Neural progenitor cell (in vitro differentiated cells): ENCODE measurements around the gene PFN4. TPM values are rescaled to one million over a fixed set of nuclear protein-coding genes. Genes with fewer than 3 reads are reported as not detected.
A peak's percentile ranks its signal among the peaks of the same experiment; 100 is the strongest.

ENCODE experiments used
- DNase-seq: peaks from one replicate; pipeline ENCODE4 v3.0.0-alpha.2; 2016; ENCODE audit warnings: low spot score
- H2AFZ ChIP-seq: fragments of 200-600 bp; sonication (generic); replicated peaks from 2 replicates; pipeline ENCODE4 v1.6.1; 2016; ENCODE audit warnings: antibody characterized with exemption
- H3F3A ChIP-seq: fragments of 200-600 bp; sonication (generic); 2 replicates; pipeline ENCODE4 v1.6.1; 2016; ENCODE audit warnings: antibody characterized with exemption, low read depth
- H3K27ac ChIP-seq: fragments of 200-600 bp; sonication (generic); 2 replicates; pipeline ENCODE4 v1.5.1; 2016; ENCODE audit warnings: mild to moderate bottlenecking
- H3K27me3 ChIP-seq: fragments of 200-600 bp; sonication (generic); 2 replicates; pipeline ENCODE4 v1.6.1; 2016; ENCODE audit warnings: mild to moderate bottlenecking, moderate library complexity
- H3K36me3 ChIP-seq: fragments of 200-600 bp; sonication (generic); 2 replicates; pipeline ENCODE4 v1.5.1; 2016
- H3K4me1 ChIP-seq: fragments of 200-600 bp; sonication (generic); 2 replicates; pipeline ENCODE4 v1.6.1; 2016; ENCODE audit warnings: mixed run types
- H3K4me2 ChIP-seq: fragments of 200-600 bp; sonication (generic); 2 replicates; pipeline ENCODE4 v1.6.1; 2016
- H3K4me3 ChIP-seq: fragments of 200-600 bp; sonication (generic); 2 replicates; pipeline ENCODE4 v1.5.1; 2016
- H3K79me2 ChIP-seq: fragments of 200-600 bp; sonication (generic); 2 replicates; pipeline ENCODE4 v1.6.1; 2016; ENCODE audit warnings: low read depth
- H3K9ac ChIP-seq: fragments of 200-600 bp; sonication (generic); 2 replicates; pipeline ENCODE4 v1.6.1; 2016
- H3K9me3 ChIP-seq: fragments of 200-600 bp; sonication (generic); 2 replicates; pipeline ENCODE4 v1.5.1; 2016; ENCODE audit warnings: low read depth
- H4K20me1 ChIP-seq: fragments of 200-600 bp; sonication (generic); 2 replicates; pipeline ENCODE4 v1.6.1; 2016; ENCODE audit warnings: low read depth
- H3K27ac Mint-ChIP-seq: 3 replicates; pipeline ENCODE4 v1.8.0; 2021; ENCODE audit warnings: mixed read lengths
- H3K27me3 Mint-ChIP-seq: 2 replicates; pipeline ENCODE4 v1.8.0; 2022; ENCODE audit warnings: low read depth, mild to moderate bottlenecking, inconsistent platforms, moderate library complexity, mixed read lengths; ENCODE audit not compliant: insufficient read depth
- H3K36me3 Mint-ChIP-seq: 3 replicates; pipeline ENCODE4 v1.8.0; 2021; ENCODE audit warnings: mixed read lengths
- H3K4me1 Mint-ChIP-seq: 3 replicates; pipeline ENCODE4 v1.8.0; 2021; ENCODE audit warnings: mixed read lengths
- H3K4me3 Mint-ChIP-seq: 3 replicates; pipeline ENCODE4 v1.8.0; 2021; ENCODE audit warnings: mild to moderate bottlenecking, moderate library complexity, mixed read lengths
- H3K9me3 Mint-ChIP-seq: 3 replicates; pipeline ENCODE4 v1.8.0; 2020; ENCODE audit warnings: mixed read lengths
- CTCF ChIP-seq: fragments of 200-600 bp; sonication (generic); IDR thresholded peaks from 2 replicates; pipeline ENCODE4 v1.5.1; 2017; ENCODE audit warnings: antibody characterized with exemption, mild to moderate bottlenecking
- EZH2 ChIP-seq: fragments of 200-600 bp; sonication (generic); IDR thresholded peaks from 2 replicates; pipeline ENCODE4 v1.6.1; 2017; ENCODE audit warnings: antibody characterized with exemption, mild to moderate bottlenecking, moderate library complexity
- EZH2phosphoT487 ChIP-seq: fragments of 200-600 bp; sonication (generic); IDR thresholded peaks from 2 replicates; pipeline ENCODE4 v1.6.1; 2017; ENCODE audit warnings: antibody characterized with exemption
- total RNA-seq: library from RNA; depleted of rRNA; stranded (reverse); fragments of >200 nt; gene quantifications from 2 replicates; pipeline ENCODE4 v1.2.3, GENCODE V29; 2015; ENCODE audit warnings: low replicate concordance

Gene PFN4
- 0.21 and 0.43 TPM in 2 replicates for total RNA-seq

GRCh38 chr2:24123195-24123921 lies at the start of gene PFN4, which contains the start of gene FAM228B:
Gene PFN4, minus strand, starts transcription at chr2:24123334. Its CDS starts 799 bp downstream, at chr2:24122535.
Gene FAM228B, plus strand, starts transcription at chr2:24123469. Its CDS starts 893 bp downstream, at chr2:24124362.
- Mint-ChIP-seq H3K36me3 (no peaks in the 10 kb centered on the region), H3K9me3 (peaks cover 3% of the 10 kb centered on the region), H3K27ac (peak within 1 kb of the TSS; percentile 46), H3K4me1 (peaks cover 21% of the 10 kb centered on the region), H3K4me3 (peak within 1 kb of the TSS; percentile 88), H3K27me3 (peaks cover 5% of the 10 kb centered on the region)
- H3K36me3 ChIP-seq = no peaks in the 10 kb centered on the region
- no peaks in the 10 kb centered on the region for H3K9me3 ChIP-seq
- H3K4me2 ChIP-seq = peak within 1 kb of the TSS; percentile 83
- H3K4me1 ChIP-seq = peaks cover 25% of the 10 kb centered on the region
- no peaks in the 10 kb centered on the region for H4K20me1 ChIP-seq
- H3K79me2 ChIP-seq = peaks cover 4% of the 10 kb centered on the region
- peaks cover 18% of the 10 kb centered on the region for H3F3A ChIP-seq
- peak within 1 kb of the TSS; percentile 50 for H3K9ac ChIP-seq
- no peak within 1 kb of the TSS for H3K27ac ChIP-seq
- peak within 1 kb of the TSS; percentile 65 for H3K4me3 ChIP-seq
- peak within 1 kb of the TSS; percentile 80 for H2AFZ ChIP-seq
- H3K27me3 ChIP-seq = no peaks in the 10 kb centered on the region
- DNase-seq = peak; percentile 86
- TF ChIP-seq EZH2 = peak; percentile 39
- TF ChIP-seq EZH2phosphoT487 = no peak
- TF ChIP-seq CTCF = no peak

- Histone ChIP-seq H3F3A (no peaks in the 10 kb centered on the region), H3K27me3 (no peaks in the 10 kb centered on the region), H3K4me2 (no peak overlapping the region), H3K9ac (no peak overlapping the region), H2AFZ (no peak overlapping the region), H4K20me1 (no peaks in the 10 kb centered on the region), H3K79me2 (no peaks in the 10 kb centered on the region), H3K27ac (no peak overlapping the region), H3K9me3 (no peaks in the 10 kb centered on the region), H3K36me3 (no peaks in the 10 kb centered on the region), H3K4me1 (no peaks in the 10 kb centered on the region), H3K4me3 (no peak overlapping the region)
- Mint-ChIP-seq H3K9me3 (peaks cover 2% of the 10 kb centered on the region), H3K4me1 (peaks cover 6% of the 10 kb centered on the region), H3K4me3 (no peak overlapping the region), H3K27ac (no peak overlapping the region), H3K36me3 (peaks cover 1% of the 10 kb centered on the region), H3K27me3 (no peaks in the 10 kb centered on the region)
- TF ChIP-seq EZH2phosphoT487 (no peak), EZH2 (no peak), CTCF (no peak)
- no peak for DNase-seq
Observed at GRCh38 chr2:24169023-24169422, 45.9 kb upstream of the PFN4 start.

- Histone ChIP-seq H4K20me1 (no peaks in the 10 kb centered on the region), H3K4me1 (no peaks in the 10 kb centered on the region), H3K79me2 (no peaks in the 10 kb centered on the region), H3K4me2 (no peak overlapping the region), H3F3A (no peaks in the 10 kb centered on the region), H2AFZ (no peak overlapping the region), H3K9ac (no peak overlapping the region), H3K9me3 (peaks cover 8% of the 10 kb centered on the region), H3K36me3 (peaks cover 3% of the 10 kb centered on the region), H3K27me3 (no peaks in the 10 kb centered on the region), H3K4me3 (no peak overlapping the region), H3K27ac (no peak overlapping the region)
- H3K27ac Mint-ChIP-seq = no peak overlapping the region
- H3K4me3 Mint-ChIP-seq = no peak overlapping the region
- peaks cover 6% of the 10 kb centered on the region for H3K4me1 Mint-ChIP-seq
- TF ChIP-seq EZH2 (no peak), EZH2phosphoT487 (no peak), CTCF (peak; percentile 46)
- peak; percentile 33 for DNase-seq
- peaks cover 5% of the 10 kb centered on the region for H3K27me3 Mint-ChIP-seq
- peaks cover 2% of the 10 kb centered on the region for H3K36me3 Mint-ChIP-seq
- peaks cover 12% of the 10 kb centered on the region for H3K9me3 Mint-ChIP-seq
Observed at GRCh38 chr2:24164416-24164973, 41.4 kb upstream of the PFN4 start.
